Neuron (in vitro differentiated cells): ENCODE data around the gene ALG12.
"Not testable (repeated sequence)": the region's sequence is repeated elsewhere in the genome, so short reads cannot be mapped to it uniquely, and the experiment has no call there.

Experiments used
- H2AFZ ChIP-seq: one replicate; pipeline ENCODE4 v1.6.1; 2013; ENCODE audit warnings: low read depth, mild to moderate bottlenecking, inconsistent platforms, low read length, moderate library complexity
- H3K27me3 ChIP-seq: one replicate; pipeline ENCODE4 v1.6.1; 2013; ENCODE audit warnings: low read length; ENCODE audit not compliant: insufficient read depth
- H3K36me3 ChIP-seq: one replicate; pipeline ENCODE4 v1.6.1; 2013; ENCODE audit warnings: low read length; ENCODE audit not compliant: insufficient read depth
- H3K4me1 ChIP-seq: one replicate; pipeline ENCODE4 v1.6.1; 2013; ENCODE audit warnings: low read length; ENCODE audit not compliant: insufficient read depth
- H3K4me3 ChIP-seq: 2 replicates; pipeline ENCODE4 v1.5.1; 2013; ENCODE audit warnings: mild to moderate bottlenecking, low read length, moderate library complexity
- H3K9me3 ChIP-seq: one replicate; pipeline ENCODE4 v1.6.1; 2013; ENCODE audit warnings: low read length

Gene ALG12

DNA sequence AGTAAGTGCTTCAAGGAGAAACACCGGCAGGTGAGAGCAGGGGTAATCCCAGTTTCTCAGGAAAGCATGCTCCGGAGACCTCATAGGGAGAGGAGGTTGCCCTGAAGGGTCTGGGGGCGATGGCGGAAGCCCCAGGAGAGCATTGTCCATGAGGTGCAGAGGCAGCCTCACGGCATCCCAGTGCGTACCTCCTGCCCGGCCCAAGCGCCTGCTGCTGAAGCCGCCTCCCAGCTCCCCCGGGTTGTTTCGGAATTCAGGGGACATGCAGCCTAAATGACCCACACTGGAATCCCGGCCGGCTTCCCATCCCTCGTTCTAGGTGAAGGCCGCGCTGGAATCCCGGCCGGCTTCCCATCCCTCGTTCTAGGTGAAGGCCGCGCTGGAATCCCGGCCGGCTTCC is 61.9 kb downstream of the ALG12 start:
- H3K27me3 ChIP-seq: peaks cover 5% of the 10 kb centered on the region
- peaks cover 17% of the 10 kb centered on the region for H3K4me1 ChIP-seq
- peaks cover 6% of the 10 kb centered on the region for H3K36me3 ChIP-seq
- peaks cover 9% of the 10 kb centered on the region for H3K9me3 ChIP-seq
- no peak overlapping the region for H2AFZ ChIP-seq
- no peak overlapping the region for H3K4me3 ChIP-seq

DNA sequence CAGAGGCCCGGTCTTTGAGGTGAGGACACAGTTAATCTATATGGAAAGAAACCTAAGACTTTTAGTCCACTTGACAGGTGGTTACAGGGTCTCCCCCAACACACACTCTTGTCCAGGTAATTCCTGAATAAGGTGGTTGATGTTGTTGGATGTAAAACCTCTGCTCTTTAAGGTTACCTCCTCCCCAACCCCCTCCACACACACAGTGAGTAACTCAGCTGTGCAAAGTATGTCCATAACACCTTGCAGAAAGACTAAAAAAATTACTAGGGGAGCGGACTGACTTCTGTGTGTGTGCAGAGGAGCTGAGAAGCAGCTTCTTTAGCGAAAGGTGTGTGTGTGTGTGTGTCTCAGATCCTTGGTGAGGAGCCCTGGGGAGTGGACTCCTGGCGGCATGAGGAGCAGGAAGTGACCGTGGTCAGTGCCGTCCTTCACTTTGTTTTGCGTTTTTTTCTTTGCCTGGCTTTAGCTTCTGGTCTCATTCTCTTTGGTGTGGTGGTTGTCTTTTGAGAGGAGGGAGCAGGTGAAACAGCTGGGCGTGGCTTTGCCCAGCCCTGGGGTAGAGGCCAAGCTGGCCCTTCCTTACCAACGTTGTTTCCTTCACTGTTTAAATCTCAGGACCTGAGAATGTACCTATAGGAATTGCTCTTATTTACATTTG is 62.9 kb downstream of the ALG12 start:
- Histone ChIP-seq H3K36me3 (peaks cover 6% of the 10 kb centered on the region), H3K27me3 (peaks cover 15% of the 10 kb centered on the region), H3K9me3 (peaks cover 9% of the 10 kb centered on the region), H3K4me1 (peaks cover 17% of the 10 kb centered on the region), H2AFZ (no peak overlapping the region), H3K4me3 (peak overlapping the region; percentile 99)

DNA sequence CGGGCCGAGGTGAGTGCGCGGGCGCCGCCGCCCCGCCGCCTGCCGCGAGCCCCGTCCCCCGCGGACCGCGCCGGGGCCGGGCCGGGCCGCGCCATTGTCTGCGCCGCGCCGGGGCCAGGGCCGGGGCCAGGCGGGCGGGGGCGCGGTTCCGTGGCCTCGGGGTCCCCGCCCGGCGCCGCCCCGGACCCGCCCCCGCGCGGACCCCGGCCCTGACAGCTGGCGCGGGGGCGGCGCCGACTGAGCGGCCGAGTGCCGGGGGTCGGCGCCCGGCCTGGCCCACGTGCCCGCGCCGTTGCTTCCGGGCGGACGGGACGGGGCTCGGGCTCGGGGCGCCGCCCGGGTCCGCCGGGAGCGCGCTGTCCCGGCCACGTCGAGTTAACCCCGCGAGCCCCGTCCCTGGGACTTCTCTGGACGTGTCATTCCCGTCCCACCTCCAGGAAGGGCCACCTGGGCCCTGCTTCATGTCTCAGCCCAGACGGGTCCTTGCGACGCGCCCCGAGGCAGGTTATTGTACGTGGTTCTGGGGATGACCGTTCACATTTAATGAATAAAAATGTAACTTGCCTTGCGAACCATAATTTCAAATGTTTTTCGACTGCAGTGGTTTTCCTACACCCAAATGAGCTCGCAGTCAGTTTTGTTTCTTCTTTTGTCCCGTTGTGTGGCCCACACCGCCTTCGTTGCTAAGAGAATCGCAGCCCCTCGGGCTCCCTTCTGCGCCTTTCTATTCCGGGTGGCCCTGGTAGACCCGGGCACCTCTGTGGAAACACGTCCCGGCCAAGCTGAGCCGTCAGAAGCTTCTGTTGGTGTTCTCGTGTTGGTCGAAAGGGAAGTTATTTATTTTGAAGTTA is 64.0 kb downstream of the ALG12 start:
- Histone ChIP-seq H3K36me3 (peaks cover 6% of the 10 kb centered on the region), H3K4me3 (peak overlapping the region; percentile 99), H3K9me3 (peaks cover 7% of the 10 kb centered on the region), H2AFZ (no peak overlapping the region), H3K27me3 (peaks cover 27% of the 10 kb centered on the region), H3K4me1 (peaks cover 17% of the 10 kb centered on the region)

DNA sequence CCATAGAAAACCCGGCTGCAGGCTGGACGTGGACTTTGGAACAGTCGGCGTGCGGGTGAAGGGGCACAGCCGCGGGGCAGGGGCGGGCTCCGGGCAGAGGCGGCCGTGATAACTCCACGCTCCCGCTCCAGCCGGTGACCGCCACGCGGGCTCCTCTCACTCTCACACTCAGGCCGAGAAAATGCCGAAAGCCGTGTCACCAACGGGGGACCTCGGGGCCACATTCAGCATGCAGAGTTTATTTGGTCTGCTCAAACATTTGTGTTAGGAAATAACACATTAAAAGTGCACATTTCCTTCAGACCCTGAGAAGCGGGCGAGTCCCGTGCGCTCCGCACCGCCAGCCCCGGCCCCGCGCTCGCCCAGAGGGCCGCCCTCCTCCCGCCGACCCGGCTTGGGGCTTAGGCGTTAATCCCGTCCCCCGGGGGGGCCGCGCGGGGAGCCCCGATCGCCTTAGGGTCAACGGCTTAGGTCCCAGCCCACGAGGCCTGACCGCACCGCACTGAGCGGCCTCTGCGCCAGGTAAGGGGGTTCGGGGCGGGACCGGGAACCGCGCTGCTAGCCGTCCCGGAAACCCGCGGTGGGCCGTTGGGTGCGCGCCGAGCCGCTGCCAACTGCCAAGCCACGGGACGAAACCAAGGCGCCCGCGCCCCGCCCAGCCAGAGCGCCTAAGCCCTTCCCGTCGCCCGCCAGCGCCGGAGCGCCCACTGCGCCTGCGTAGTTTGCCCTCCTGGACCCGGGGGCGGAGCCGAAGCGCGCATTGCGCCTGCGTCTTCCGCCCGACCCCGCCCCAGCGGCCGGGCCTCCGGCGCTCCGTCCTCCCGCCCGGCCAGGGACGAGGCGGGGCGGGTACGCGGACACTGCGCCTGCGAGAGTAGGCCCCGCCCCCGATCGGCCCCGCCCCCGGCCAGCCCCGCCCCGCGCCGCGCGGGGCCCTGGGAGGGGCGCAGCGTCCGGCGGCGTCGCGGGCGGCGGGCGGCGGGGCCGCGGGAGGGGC is 65.0 kb downstream of the ALG12 start, which contains the start of gene ZBED4:
Gene ZBED4 (plus strand): TSS at position 947 of the 997 bp plus-strand sequence. CDS start 29,819 bp downstream, outside the sequence.
- H3K9me3 ChIP-seq: peaks cover under 1% of the 10 kb centered on the region
- H2AFZ ChIP-seq: peak within 1 kb of the TSS; percentile 99
- H3K4me1 ChIP-seq: peaks cover 20% of the 10 kb centered on the region
- peak within 1 kb of the TSS; percentile 99 for H3K4me3 ChIP-seq
- peaks cover 36% of the 10 kb centered on the region for H3K27me3 ChIP-seq
- peaks cover 6% of the 10 kb centered on the region for H3K36me3 ChIP-seq

DNA sequence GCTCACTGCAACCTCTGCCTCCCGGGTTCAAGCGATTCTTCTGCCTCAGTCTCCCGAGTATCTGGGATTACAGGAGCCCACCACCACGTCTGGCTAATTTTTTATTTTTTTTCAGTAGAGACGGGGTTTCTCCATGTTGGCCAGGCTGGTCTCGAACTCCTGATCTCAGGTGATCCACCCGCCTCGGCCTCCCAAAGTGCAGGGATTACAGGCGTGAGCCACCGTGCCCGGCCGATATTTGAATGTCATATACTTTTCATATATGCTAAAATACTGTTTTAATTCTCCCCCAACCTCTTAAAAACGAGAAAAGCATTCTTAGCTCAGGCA is 65.7 kb downstream of the ALG12 start:
- H3K36me3 ChIP-seq, H3K9me3 ChIP-seq: not testable (repeated sequence)
- peak overlapping the region; percentile 99 for H2AFZ ChIP-seq
- peaks cover 42% of the 10 kb centered on the region for H3K27me3 ChIP-seq
- peak overlapping the region; percentile 83 for H3K4me3 ChIP-seq
- peaks cover 22% of the 10 kb centered on the region for H3K4me1 ChIP-seq

DNA sequence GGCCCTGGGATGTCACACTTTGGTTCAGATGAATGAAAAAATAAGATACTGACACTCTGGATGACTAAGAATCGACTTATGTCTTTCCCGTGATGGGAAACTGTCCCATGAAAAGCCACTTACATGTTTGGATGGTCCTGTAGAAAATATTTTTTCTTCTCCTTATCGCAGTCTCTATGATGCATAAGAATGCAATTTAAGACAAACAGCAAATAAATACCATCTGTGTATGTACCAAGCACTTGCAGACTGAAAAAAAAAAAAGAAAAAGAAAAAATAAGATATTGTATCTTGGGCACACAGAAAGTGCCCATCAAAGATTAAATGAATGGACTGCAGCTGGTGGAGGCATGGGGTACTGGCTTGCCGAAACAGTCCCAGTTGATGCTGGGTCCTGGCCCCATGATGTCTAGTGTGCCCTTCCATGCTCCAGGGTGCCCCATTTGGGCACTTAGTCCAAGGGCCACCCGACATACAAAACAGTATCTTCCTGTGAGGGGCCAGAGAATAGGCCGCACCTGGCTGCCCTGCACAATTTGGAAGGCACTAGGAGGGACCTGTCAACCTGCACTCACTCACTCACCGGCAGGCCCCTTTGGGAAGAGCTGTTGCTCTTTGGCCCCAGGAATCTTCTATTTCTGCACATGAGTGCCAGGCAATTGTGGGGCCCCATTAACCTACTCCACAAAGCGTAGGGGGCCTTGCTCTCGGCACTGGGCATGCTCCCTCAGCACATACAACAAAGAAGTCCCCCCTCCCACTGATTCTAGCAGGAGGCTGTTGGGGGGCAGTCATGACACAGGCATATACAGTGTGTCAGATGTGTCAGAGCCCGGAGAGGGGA is 67.1 kb downstream of the ALG12 start:
- Histone ChIP-seq H3K9me3 (peaks cover under 1% of the 10 kb centered on the region), H3K4me3 (no peak overlapping the region), H3K27me3 (peaks cover 54% of the 10 kb centered on the region), H2AFZ (no peak overlapping the region), H3K4me1 (peaks cover 20% of the 10 kb centered on the region), H3K36me3 (no peaks in the 10 kb centered on the region)
